Measurements from ENCODE around the gene UNC5C.
A peak's percentile ranks its signal among the peaks of the same experiment; 100 is the strongest.

Gene UNC5C

GRCh38 chr4:95556207-95556859, 7.6 kb upstream of the UNC5C start:
- TF ChIP-seq, protein P1, sequence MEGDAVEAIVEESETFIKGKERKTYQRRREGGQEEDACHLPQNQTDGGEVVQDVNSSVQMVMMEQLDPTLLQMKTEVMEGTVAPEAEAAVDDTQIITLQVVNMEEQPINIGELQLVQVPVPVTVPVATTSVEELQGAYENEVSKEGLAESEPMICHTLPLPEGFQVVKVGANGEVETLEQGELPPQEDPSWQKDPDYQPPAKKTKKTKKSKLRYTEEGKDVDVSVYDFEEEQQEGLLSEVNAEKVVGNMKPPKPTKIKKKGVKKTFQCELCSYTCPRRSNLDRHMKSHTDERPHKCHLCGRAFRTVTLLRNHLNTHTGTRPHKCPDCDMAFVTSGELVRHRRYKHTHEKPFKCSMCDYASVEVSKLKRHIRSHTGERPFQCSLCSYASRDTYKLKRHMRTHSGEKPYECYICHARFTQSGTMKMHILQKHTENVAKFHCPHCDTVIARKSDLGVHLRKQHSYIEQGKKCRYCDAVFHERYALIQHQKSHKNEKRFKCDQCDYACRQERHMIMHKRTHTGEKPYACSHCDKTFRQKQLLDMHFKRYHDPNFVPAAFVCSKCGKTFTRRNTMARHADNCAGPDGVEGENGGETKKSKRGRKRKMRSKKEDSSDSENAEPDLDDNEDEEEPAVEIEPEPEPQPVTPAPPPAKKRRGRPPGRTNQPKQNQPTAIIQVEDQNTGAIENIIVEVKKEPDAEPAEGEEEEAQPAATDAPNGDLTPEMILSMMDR (IDR thresholded peaks at IDR 0.05; ENCODE audit: extremely low read depth, insufficient read depth, missing control alignments), result no peak
- no peak for DNase-seq (ENCODE audit: low spot score)
- in situ Hi-C loops (cut with MboI; ENCODE audit: low pct_unique_long_range_greater_than_20kb, low sequenced_read_pairs, unreplicated experiment), result no loop called here

DNA sequence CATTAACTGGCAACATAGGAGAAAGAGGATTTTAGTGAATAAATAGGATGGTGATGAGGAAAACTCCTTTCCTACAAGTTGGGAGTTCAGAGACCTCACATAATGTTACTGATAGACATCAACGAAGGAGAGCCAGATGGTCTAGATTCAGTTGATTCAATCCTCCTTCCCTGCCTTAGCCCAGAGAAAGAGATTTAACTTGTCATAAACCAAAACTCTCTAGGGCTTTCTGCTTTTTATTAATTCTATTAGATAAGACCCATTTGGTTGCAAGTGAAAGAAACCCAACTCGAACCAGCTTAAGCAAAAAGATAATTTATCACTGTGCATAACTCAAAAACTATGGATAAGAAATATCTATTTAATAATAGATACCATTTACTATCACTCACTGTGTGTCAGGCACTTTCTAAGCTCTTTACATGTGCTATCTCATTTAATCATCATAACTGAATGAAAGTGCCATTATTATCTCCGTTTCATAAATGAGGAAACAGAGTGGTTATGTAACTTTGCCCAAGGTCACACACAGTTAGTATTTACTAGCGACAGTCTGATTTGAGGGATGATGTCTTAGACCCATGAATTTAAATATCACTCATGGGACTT, 4.3 kb upstream of the UNC5C start:
- TF ChIP-seq, protein P1 (IDR thresholded peaks at IDR 0.05; ENCODE audit: extremely low read depth, insufficient read depth, missing control alignments), result no peak
- in situ Hi-C loops (cut with MboI; ENCODE audit: low pct_unique_long_range_greater_than_20kb, low sequenced_read_pairs, unreplicated experiment), result no loop called here
- no peak for DNase-seq (ENCODE audit: low spot score)

GRCh38 chr4:95551653-95552052, 2.9 kb upstream of the UNC5C start:
- in situ Hi-C loops (cut with MboI; ENCODE audit: low pct_unique_long_range_greater_than_20kb, low sequenced_read_pairs, unreplicated experiment), result no loop called here
- TF ChIP-seq, protein P1 (IDR thresholded peaks at IDR 0.05; ENCODE audit: extremely low read depth, insufficient read depth, missing control alignments), result no peak
- DNase-seq (ENCODE audit: low spot score), result no peak

DNA sequence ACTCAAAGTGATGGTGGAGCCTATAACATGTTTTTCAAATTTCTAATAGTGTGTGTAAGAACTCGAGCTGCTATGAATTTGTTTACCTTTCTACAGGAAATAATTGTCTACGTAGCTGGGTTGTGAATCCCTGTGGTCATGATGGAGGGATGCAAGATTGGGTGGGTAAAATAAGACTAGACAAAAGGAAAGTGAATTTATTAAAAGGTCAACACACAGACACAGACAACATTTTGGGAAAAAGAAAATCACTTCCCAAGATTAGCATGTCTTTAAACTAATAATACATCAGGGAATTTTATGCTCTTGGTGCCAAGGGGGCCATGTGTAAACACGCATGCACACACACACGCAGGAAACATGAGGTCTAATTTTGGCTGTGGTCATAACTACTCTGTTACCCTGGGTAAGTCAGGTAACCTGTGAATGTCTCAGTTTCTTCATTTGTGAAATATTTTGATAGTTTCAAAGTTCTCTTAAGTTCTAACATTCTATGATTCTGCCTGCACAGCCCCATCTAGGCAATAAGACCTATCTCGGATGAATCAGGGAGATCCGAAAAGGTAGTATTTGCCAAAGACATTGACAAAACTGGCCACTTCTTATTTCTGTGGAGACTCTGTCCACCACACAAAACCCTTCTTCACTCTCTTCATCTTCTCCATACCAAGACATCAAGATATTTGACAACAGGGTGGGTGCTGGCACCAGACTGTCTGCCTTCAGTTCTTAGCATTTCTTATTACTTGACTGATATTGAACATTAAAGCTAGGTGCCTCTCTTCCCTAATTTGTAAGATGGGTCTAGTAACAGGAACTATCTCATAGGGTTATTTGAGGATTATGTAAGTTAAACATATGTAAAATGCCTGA, 1.6 kb upstream of the UNC5C start:
- DNase-seq (ENCODE audit: low spot score), result no peak
- in situ Hi-C loops (cut with MboI; ENCODE audit: low pct_unique_long_range_greater_than_20kb, low sequenced_read_pairs, unreplicated experiment), result no loop called here
- TF ChIP-seq, protein P1 (IDR thresholded peaks at IDR 0.05; ENCODE audit: extremely low read depth, insufficient read depth, missing control alignments), result no peak

GRCh38 chr4:95549246-95550114, 707 bp upstream of the UNC5C start:
- in situ Hi-C loops (cut with MboI; ENCODE audit: low pct_unique_long_range_greater_than_20kb, low sequenced_read_pairs, unreplicated experiment), result no loop called here
- DNase-seq (ENCODE audit: low spot score), result peak; percentile 79

More at GRCh38 chr4:95549246-95550114, 707 bp upstream of the UNC5C start:
- TF ChIP-seq, protein P1 (IDR thresholded peaks at IDR 0.05; ENCODE audit: extremely low read depth, insufficient read depth, missing control alignments), result no peak

All from GM13977 (cell line).